Left ventricle myocardium inferior (tissue), 1 donor: Measurements from ENCODE around the gene DIAPH2. TPM values are rescaled to one million over a fixed set of nuclear protein-coding genes. Genes with fewer than 3 reads are reported as not detected.

Experiments used
- DNase-seq: peaks from one replicate; pipeline ENCODE4 v3.0.0-alpha.2; 2020
- H3K27ac ChIP-seq: fragments of 200-600 bp; replicated peaks from 2 replicates; pipeline ENCODE4 v1.8.0; 2021
- H3K27me3 ChIP-seq: fragments of 200-600 bp; 2 replicates; pipeline ENCODE4 v1.8.0; 2021; ENCODE audit warnings: low read depth
- H3K36me3 ChIP-seq: fragments of 200-600 bp; 2 replicates; pipeline ENCODE4 v1.8.0; 2021
- H3K4me1 ChIP-seq: fragments of 200-600 bp; 2 replicates; pipeline ENCODE4 v1.8.0; 2021
- H3K4me3 ChIP-seq: fragments of 200-600 bp; 2 replicates; pipeline ENCODE4 v1.8.0; 2021; ENCODE audit warnings: mild to moderate bottlenecking, moderate library complexity
- H3K9me3 ChIP-seq: fragments of 200-600 bp; replicated peaks from 2 replicates; pipeline ENCODE4 v1.8.0; 2021
- intact Hi-C: fragments of 100-400 bp; cut with micrococcal nuclease; formaldehyde crosslinking; loops from one replicate; pipeline ENCODE4 v1.11.0; 2022
- total RNA-seq: library from RNA; stranded (reverse); fragmentation: NEBNext Ultra II Directional; extraction: Animal tissue kit (Norgen Biotek cat#: 25700); gene quantifications from one replicate; pipeline ENCODE4 v1.2.1, GENCODE V29; 2021
- TF ChIP-seq, protein P1 (sequence below): fragments of 200-600 bp; IDR thresholded peaks from 2 replicates; pipeline ENCODE4 v1.8.0; 2021; ENCODE audit warnings: antibody characterized with exemption, mild to moderate bottlenecking, borderline replicate concordance
- donor health status: DM: no; HTN: yes; CAD: no; lungs with severe emphysema.

The DIAPH2 gene
- total RNA-seq, 1 donor from 2014 or later = 9.3 TPM

DNA sequence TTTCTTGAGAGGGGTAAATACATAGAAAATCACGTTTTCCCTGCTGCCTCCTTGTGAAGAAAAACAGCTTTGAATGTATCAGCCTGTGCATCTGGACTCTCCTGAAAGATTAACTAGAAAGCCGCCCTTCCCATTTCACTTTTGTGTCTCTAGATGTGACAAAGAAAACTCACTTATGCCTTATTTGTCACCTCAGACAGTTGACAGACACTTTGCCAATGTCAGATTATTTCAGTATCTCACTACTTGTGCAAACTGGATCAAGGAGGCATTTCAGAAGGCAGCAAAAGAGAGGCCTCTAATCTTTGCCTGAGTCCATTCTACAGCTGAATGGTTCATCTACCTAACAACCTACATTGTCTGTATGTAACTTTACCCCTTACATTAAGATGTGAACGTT lies 954.0 kb downstream of the DIAPH2 start:
- TF ChIP-seq, protein P1, sequence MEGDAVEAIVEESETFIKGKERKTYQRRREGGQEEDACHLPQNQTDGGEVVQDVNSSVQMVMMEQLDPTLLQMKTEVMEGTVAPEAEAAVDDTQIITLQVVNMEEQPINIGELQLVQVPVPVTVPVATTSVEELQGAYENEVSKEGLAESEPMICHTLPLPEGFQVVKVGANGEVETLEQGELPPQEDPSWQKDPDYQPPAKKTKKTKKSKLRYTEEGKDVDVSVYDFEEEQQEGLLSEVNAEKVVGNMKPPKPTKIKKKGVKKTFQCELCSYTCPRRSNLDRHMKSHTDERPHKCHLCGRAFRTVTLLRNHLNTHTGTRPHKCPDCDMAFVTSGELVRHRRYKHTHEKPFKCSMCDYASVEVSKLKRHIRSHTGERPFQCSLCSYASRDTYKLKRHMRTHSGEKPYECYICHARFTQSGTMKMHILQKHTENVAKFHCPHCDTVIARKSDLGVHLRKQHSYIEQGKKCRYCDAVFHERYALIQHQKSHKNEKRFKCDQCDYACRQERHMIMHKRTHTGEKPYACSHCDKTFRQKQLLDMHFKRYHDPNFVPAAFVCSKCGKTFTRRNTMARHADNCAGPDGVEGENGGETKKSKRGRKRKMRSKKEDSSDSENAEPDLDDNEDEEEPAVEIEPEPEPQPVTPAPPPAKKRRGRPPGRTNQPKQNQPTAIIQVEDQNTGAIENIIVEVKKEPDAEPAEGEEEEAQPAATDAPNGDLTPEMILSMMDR = no peak
- Histone ChIP-seq H3K36me3 (no peaks in the 10 kb centered on the region), H3K27me3 (no peaks in the 10 kb centered on the region), H3K27ac (no peak overlapping the region), H3K4me3 (no peak overlapping the region), H3K4me1 (no peaks in the 10 kb centered on the region), H3K9me3 (peaks cover 9% of the 10 kb centered on the region)
- DNase-seq = no peak
- intact Hi-C loops = no loop called here

DNA sequence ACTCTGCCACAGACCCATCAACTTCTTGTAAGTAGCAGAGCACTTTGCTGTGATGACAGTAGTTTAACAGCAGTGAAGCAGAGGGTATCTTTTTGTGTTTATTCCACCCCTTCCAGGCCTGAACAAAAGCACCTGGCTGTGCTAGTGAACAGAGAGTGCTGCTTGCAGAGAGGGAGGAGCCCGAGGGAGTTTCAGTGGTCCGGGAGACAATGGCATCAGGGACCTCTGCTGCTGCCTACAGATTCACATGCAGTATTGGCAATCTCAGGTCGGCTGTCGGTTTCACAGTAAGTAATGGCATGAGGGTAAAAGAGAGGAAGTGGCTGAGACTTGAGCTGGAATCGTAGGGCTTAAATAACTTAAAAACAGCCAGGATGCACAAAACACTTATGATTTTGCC lies 954.9 kb downstream of the DIAPH2 start:
- Histone ChIP-seq H3K4me1 (no peaks in the 10 kb centered on the region), H3K4me3 (no peak overlapping the region), H3K9me3 (peaks cover 9% of the 10 kb centered on the region), H3K27ac (no peak overlapping the region), H3K27me3 (no peaks in the 10 kb centered on the region), H3K36me3 (no peaks in the 10 kb centered on the region)
- intact Hi-C loops = no loop called here
- DNase-seq = no peak
- TF ChIP-seq, protein P1 = no peak

Other genes starting within 250 kb of the DIAPH2 start
- not detected for gene RPA4, start 199.1 kb downstream of the DIAPH2 start, total RNA-seq